SIG-M5 (cell line): ENCODE data around the gene NCKAP5.
"Not testable (repeated sequence)": the region's sequence is repeated elsewhere in the genome, so short reads cannot be mapped to it uniquely, and the experiment has no call there.

Experiments
- DNase-seq: peaks from one replicate; lab custom pipeline; 2025; lab: John Stamatoyannopoulos, UW

NCKAP5 gene

GRCh38 chr2:132701810-132702209 is 866.5 kb downstream of the NCKAP5 start:
- no peak for DNase-seq

DNA sequence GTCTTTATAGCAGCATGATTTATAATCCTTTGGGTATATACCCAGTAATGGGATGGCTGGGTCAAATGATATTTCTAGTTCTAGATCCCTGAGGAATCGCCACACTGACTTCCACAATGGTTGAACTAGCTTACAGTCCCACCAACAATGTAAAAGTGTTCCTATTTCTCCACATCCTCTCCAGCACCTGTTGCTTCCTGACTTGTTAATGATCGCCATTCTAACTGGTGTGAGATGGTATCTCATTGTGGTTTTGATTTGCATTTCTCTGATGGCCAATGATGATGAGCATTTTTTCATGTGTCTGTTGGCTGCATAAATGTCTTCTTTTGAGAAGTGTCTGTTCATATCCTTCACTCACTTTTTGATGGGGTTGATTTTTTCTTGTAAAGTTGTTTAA is 868.5 kb downstream of the NCKAP5 start:
- DNase-seq, result not testable (repeated sequence)

DNA sequence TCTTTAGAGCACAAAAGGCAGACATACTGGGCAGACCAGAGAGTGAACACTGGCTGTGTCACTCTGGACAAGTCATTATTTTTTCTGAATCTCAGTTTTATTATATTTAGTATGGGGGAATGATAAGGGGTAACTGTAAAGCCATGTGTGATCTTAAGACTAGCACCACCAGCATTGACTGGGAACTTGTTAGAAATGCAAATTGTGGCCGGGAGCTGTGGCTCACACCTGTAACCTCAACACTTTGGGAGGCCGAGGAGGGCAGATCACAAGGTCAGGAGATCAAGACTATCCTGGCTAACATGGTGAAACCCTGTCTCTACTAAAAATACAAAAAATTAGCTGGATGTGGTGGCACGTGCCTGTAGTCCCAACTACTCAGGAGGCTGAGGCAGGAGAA is 869.9 kb downstream of the NCKAP5 start:
- not testable (repeated sequence) for DNase-seq

DNA sequence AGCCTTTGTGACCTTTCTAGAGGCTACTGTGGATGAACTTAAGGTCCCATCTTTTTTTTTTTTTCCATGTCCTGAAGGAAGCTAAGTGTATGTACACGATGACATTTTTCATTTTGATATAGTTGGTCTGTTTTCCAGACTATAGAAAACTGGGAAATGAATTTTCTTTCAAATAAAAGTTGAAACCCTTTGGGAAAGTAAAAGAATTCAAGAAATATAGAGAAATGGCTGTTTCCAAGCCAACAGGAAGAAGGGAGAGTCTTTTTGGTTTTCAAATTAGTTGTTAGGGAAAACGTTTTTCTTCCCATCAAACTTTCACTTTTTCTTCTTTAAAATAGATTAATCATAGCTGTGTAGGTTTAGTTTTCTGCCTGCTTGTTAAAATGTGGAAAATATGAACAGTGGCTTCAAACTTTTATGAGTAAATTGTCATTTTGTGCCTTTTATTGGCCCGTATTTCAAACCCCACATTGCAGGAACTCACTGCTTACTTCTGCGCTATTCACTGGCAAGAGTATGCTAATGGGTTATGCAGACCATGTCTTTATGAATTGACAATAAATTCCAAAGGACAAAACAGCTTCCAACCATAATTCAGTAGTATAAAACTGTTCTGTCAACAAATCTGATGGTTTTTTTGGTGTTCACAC is 870.6 kb downstream of the NCKAP5 start:
- DNase-seq, result no peak

GRCh38 chr2:132692816-132693215 is 875.4 kb downstream of the NCKAP5 start:
- DNase-seq, result no peak

DNA sequence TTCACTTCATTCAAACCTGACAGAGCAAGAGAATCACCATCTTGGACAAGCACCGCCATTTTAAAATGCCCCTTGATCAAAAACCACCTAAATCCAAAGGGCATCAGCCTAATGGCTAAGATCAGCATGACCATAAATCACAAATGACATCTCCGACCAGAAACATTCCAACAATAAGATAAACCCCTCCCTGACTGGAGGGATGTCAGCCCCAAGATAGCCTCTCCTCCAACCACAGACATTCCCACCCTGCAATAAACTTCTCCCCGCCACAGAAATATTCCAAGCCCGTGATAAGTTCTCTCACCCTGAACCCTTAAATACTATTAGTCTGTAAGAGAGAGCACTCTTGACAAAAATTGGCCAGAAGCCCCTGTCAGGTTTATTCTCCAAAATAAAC is 876.7 kb downstream of the NCKAP5 start:
- DNase-seq, result no peak

GRCh38 chr2:132690664-132691303 is 877.5 kb downstream of the NCKAP5 start:
- DNase-seq, result no peak

GRCh38 chr2:132681766-132682165 is 886.5 kb downstream of the NCKAP5 start:
- no peak for DNase-seq

- DNase-seq, result no peak
These were observed 887.7 kb downstream of the NCKAP5 start for GRCh38 chr2:132680544-132680943.

- DNase-seq, result no peak
These were observed 889.8 kb downstream of the NCKAP5 start for GRCh38 chr2:132678483-132678882.

DNA sequence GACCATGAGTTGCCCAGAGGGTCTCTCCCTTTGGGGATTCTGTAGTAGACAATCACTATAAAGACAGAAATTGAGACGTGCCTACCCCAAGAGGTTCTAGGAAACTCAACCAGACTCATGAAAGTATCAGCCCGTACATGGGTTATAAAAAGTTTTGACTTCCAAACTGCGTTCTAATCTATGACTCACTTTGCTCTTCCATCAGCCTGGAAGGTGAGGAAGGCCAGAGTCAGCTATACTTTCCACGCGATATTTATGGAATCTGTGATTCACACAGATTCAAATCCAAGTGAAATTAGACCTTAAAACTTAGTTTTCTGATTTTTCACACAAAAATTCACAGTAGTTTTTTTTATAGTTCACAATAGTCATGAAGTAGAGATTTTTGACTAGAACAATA is 890.6 kb downstream of the NCKAP5 start:
- no peak for DNase-seq

DNA sequence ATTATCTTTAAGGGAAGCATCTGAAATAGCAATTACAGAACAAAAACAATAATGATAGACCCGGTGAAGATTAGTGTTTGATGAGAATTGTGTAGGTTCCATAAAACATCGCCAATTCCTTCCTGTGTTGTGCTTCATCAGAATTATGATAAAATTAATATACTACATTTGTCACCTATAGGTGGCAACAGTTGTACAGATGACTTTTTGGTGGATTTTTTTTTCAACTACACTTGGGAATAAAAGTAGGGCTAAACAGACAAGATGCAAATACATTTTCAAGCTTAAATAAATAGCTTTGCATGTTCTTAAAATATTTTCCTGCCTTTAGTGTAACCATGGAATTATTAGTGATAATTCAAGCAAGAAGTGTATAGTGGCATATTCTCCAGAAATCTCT is 891.3 kb downstream of the NCKAP5 start:
- DNase-seq, result no peak

DNA sequence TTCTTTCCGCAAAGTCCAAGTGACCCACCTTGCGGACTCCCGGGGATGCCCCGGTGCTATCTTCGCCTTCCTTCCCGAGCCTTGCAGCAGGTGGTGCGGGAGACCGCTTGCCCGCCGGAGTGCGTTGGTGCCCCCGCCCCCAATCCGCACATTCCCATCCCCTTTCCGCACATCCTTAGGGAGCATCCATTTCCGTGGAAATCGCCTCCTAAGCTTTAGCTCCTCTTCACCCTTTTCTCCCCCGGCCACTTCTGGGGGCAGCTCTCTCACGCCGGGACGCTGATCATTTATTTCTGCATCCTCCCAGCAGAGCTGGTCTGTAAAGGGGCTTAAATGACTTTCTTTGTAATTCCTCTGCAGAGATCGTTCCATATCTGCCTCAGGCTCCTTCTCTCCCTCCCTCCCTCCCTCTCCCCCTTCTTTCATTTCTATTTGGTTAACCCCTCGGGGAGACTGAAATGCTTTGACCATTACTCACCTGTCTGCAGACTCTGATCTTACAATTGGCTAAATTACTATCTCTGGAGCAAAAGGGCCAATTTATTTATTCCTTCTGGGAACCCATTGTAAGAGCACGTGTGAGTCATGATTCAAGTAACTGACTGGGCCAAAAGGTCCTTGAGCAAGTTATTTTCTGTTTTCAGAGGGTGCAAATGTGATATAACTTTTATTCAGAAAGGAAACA is 897.0 kb downstream of the NCKAP5 start:
- no peak for DNase-seq

- no peak for DNase-seq
These were observed 897.6 kb downstream of the NCKAP5 start for GRCh38 chr2:132670496-132671150.

DNA sequence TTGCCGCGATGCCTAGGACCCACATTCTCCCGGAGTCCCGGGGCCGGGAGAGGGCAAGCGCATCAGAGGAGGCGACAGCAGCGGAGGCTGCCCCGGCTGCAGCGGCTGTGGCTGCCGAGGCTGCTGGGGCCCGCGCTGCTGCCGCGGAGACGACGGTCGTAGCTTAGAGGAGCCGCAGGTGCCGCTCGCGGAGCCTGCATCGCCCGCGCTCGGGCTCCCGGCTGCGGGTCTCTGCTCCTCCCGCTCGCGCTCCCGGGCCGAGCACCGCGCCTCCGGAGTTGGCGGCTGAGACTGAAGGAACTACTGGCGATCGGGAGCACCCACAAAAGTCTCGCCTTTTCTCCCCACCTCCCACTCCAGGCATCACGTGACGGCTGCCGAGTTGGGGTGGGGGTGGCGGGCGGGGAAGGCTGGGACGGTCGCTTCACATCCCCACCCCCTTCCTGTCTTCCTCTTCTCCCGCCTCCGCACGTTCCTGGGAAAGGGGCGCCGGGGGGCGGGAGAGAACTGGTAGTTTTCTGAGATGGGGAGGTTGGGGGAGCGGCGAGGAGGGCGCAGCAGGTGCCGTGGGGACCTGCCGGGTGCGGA is 898.3 kb downstream of the NCKAP5 start, which contains the start of gene LYPD1:
LYPD1 (minus strand) TSS at position 298 of the 588 bp plus-strand sequence; CDS start at position 25, 273 bp downstream.
- DNase-seq, result no peak

GRCh38 chr2:132668987-132669907 is 899.0 kb downstream of the NCKAP5 start:
- DNase-seq, result no peak

DNA sequence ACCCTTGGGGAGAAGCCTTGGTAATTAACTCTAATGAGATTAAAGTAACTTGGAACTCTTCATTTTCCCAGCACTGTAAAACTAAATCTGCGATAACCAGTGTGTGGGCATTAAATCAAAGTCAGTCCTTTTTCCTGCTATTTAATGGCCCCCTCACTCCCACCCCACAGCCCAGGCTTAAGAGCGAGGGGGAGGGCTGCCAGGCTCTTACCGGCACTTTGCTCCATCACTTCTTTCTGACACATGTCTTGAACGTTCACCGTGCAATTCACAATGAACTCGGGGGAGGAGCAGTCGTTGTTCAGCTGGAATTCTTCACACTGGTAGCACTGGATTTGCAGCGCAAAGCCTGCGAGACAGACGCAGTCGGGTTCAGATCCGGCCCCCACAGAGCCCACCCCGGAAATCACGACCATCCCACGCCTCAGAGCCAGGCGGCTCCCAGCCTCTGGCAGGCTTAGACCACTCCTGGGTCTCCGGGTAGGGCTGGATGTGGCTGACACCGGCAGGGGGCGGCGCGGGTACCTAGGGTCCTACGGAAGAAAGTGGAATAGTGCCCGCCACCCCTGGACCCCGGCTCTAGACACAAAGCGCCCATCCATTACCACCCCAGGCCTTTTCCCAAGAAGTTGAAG is 900.0 kb downstream of the NCKAP5 start:
- DNase-seq, result no peak

DNA sequence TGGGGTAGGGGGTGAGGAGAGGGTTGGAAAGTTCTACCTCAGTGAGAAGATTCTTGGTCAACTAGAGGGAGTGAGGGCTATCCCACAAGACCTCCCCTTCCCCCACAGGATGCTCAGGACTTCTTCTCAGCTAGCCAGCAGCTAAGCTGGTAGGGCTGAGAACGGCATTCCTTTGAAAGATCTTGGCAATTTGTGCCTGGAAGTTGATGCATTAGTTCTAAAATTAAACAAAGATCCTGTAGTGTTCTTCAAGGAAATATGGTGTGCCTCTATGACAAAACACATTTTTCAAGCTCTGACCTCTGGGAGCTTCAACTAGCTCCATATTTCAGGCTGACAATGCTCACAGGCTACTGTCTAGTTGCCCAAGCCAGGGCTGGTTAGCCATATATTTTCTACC is 900.6 kb downstream of the NCKAP5 start:
- DNase-seq, result no peak

DNA sequence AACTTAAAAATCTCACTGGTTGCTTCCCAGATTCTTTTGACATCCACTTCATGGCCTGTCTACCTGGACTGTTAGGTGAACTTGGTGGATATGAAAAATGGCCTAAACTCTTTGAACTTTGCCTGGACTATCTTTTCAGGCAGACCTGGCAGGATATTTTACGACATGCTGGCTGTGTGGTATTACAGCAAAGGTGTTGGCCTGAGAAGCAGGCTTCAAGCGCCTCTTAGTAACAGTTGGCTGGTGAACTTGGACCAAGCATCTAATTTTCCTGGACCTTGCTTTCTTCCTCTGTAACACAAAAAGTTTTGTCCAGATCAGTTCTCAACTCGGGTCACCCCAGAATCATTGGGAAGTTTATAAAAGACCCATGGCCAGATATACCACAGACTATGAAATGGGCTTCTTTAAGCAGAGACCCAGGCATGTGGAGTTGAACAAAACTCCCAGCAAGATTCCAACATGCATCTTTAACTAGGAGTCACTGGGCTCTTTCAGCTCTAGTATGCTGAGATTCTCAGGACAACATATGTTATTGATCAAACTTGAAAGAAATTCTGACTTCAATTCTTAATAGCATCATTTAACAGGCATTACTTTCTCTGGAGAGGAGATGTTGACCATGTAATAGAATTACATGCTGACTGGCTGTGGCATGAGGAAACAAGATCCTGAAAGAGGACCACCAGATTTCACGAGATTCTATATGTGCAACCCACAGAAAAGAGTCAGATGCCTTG is 902.7 kb downstream of the NCKAP5 start:
- no peak for DNase-seq

DNA sequence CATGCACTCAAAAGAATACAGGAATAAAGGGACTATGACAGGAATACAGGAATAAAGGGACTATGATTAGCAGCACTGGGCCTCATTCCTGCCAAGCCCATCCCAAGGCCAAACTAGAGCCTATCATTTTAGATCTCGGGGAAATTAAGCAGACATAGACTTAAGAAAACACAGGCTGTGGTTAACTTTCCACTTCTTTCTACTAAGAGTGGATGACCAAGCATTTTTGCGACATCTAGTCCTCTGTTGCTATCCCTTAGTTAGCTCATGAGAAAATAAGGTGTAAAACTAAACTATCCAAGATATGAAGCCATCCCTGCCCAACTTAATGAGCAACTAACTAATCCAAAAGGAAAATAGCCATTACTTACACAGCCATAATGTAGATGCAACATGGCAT is 904.2 kb downstream of the NCKAP5 start:
- no peak for DNase-seq
